Erythroblast (primary cell): ENCODE data around the gene IL36G.

Experiments
- DNase-seq, 2 experiments: peaks; one replicate each; lab custom pipeline; 2025; lab: John Stamatoyannopoulos, UW
- GATA1 ChIP-seq: IDR thresholded peaks from 2 replicates; pipeline ENCODE4 v1.6.1; 2011; ENCODE audit warnings: low read depth, mild to moderate bottlenecking, control low read depth, low read length, moderate library complexity
- POLR2A ChIP-seq: IDR thresholded peaks from 2 replicates; pipeline ENCODE4 v1.6.1; 2011; ENCODE audit warnings: mild to moderate bottlenecking, low read length

Gene IL36G

DNA sequence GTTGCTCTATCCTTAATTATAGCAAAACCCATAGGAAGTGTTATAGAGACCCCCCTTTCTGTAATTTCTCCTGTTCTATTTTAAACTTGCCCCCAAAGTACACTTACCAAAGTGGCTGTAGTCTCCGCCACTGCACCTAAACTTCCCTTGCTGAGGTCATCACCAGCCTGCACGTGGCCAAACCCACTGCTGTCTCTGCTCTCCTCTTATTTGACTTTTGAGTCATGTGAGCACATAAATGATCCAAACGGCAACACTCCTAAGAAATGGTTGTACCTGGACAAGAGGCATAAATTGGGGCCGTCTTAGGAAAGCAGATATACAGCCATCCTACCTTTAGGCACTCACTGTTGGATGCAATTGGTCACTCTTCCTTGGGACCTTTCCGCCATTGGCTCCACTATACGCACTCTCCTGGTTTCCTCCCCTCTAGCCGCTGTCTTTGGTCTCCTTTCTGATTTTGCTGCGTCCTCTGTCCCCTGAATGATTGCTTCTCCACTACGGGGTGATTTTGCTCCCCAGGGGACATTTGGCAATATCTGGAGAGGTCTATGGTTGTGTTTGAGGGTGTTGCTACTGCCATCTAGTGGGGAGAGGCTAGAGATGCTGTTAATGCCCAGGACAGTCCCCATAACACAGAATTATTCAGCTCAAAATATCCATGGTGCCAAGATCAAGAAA, 19.2 kb upstream of the IL36G start:
- TF ChIP-seq POLR2A (no peak), GATA1 (no peak)
- peak; percentile 55 to 78 for DNase-seq

- TF ChIP-seq GATA1 (no peak), POLR2A (no peak)
- DNase-seq, result peak; percentile 21 to 24
Measured at GRCh38 chr2:112959109-112959812, 18.5 kb upstream of the IL36G start.

GRCh38 chr2:112960230-112960825, 17.5 kb upstream of the IL36G start:
- no peak for DNase-seq
- TF ChIP-seq POLR2A, result no peak
- TF ChIP-seq GATA1, result no peak

- no peak for TF ChIP-seq POLR2A
- no peak for TF ChIP-seq GATA1
Measured at GRCh38 chr2:112962308-112963175, 15.3 kb upstream of the IL36G start.

GRCh38 chr2:112967023-112967422, 10.8 kb upstream of the IL36G start:
- TF ChIP-seq GATA1 (no peak), POLR2A (no peak)
- no peak for DNase-seq

More at GRCh38 chr2:112962308-112963175, 15.3 kb upstream of the IL36G start:
- no peak for DNase-seq

DNA sequence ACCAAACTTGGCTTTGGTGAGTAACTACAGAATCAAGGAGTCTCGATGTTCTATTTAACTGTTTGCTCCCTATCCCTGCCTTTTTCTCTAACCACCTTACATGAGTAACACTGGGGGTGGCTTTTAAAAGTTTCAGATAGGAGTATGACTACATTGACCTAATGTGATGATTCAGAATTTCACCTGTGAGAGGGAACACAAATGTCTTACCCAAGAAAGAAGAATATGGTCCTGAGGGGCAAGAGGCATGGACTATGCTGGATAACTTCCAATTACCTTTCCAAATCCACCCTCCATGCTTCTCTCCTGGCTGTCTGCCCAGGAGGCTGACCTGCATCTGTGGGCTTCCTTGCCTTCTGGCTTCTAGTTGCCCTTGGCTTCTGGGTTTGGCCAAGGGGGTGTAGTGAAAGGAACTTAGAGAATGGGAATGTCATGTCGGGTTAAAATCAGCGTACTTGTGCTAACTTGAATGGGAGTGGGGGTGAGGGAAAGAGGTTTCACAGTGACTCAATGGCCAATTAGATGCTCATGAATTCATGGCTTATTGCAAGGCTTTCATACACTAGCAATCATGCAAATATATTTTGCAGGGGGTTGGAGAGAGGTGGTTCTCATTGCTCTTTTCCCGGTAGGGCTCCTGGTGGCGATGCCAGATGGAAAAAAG, 5.3 kb upstream of the IL36G start:
- no peak for DNase-seq
- TF ChIP-seq GATA1 (no peak), POLR2A (no peak)

GRCh38 chr2:112973156-112973555, 4.7 kb upstream of the IL36G start:
- no peak for DNase-seq
- TF ChIP-seq POLR2A, result no peak
- TF ChIP-seq GATA1, result no peak

- TF ChIP-seq GATA1 (no peak), POLR2A (no peak)
Measured at GRCh38 chr2:112979731-112980130, 1.9 kb downstream of the IL36G start.

GRCh38 chr2:112980537-112980936, 2.7 kb downstream of the IL36G start:
- no peak for DNase-seq
- TF ChIP-seq POLR2A, result no peak
- no peak for TF ChIP-seq GATA1

More at GRCh38 chr2:112979731-112980130, 1.9 kb downstream of the IL36G start:
- no peak for DNase-seq

- DNase-seq, result no peak
- TF ChIP-seq GATA1 (no peak), POLR2A (no peak)
Measured at GRCh38 chr2:112985090-112985489, 7.3 kb downstream of the IL36G start.

DNA sequence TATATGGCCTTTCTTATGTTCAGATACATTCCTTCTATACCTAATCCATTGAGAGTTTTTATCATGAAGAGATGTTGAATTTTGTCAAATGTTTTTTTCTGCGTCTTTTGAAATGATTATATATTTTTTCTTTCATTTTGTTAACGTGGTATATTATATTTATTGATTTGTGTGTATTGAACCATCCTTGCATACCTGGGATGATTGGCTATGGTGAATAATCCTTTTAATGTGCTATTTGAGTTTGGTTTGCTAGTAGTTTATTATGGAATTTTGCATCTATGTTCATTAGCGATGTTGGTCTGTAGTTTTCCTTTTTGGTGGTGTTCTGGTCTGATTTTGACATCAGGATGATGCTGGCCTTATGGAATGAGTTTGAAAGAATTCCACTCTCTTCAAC, 11.8 kb downstream of the IL36G start:
- no peak for DNase-seq
- TF ChIP-seq GATA1 (no peak), POLR2A (no peak)

- no peak for TF ChIP-seq GATA1
- TF ChIP-seq POLR2A, result no peak
Measured at GRCh38 chr2:112993831-112994230, 16.0 kb downstream of the IL36G start.

DNA sequence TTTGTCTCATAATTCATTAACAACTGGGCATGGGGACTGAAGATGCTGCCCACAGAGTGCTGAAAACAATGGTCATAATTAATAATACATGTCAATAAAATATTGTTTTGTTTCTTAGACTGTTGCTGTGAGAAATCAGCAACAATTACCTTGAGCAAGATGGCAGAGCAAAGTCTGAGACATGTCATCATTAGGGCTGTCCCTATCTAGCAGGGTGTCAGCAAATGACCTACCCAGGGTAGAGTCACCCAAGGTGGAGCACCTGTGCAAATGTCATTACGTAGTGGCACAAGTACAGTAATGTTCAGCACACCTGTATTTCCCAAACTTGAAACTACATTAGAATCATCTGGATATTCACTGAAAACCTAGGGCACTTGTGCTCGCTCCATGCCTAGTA, 16.8 kb downstream of the IL36G start:
- TF ChIP-seq POLR2A (no peak), GATA1 (no peak)
- DNase-seq, result no peak

More at GRCh38 chr2:112993831-112994230, 16.0 kb downstream of the IL36G start:
- DNase-seq, result no peak
